ENCODE results near the gene PRPS1L1.

GRCh38 chr7:18064242-18064838 lies 36.7 kb upstream of the PRPS1L1 start:
- TF ChIP-seq, protein P1, sequence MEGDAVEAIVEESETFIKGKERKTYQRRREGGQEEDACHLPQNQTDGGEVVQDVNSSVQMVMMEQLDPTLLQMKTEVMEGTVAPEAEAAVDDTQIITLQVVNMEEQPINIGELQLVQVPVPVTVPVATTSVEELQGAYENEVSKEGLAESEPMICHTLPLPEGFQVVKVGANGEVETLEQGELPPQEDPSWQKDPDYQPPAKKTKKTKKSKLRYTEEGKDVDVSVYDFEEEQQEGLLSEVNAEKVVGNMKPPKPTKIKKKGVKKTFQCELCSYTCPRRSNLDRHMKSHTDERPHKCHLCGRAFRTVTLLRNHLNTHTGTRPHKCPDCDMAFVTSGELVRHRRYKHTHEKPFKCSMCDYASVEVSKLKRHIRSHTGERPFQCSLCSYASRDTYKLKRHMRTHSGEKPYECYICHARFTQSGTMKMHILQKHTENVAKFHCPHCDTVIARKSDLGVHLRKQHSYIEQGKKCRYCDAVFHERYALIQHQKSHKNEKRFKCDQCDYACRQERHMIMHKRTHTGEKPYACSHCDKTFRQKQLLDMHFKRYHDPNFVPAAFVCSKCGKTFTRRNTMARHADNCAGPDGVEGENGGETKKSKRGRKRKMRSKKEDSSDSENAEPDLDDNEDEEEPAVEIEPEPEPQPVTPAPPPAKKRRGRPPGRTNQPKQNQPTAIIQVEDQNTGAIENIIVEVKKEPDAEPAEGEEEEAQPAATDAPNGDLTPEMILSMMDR (conservative IDR thresholded peaks at IDR 0.05), result peak; percentile 80
- TF ChIP-seq ZFX (IDR thresholded peaks at IDR 0.05), result no peak
